ENCODE results near the gene CNGA1. TPM values are rescaled to one million over a fixed set of nuclear protein-coding genes. Genes with fewer than 3 reads are reported as not detected.

The CNGA1 gene
- total RNA-seq, 4 donors from 2014 or later, result 0.34 to 1.8 (median 0.94) TPM; not detected in 1

GRCh38 chr4:47907089-47907646, 109.3 kb downstream of the CNGA1 start:
- TF ChIP-seq CTCF (IDR thresholded peaks at IDR 0.05), result no peak
- TF ChIP-seq POLR2A (IDR thresholded peaks at IDR 0.05), result no peak
- Histone ChIP-seq H3K9me3 (no peaks in the 10 kb centered on the region), H3K27ac (no peak overlapping the region), H3K4me1 (peaks cover 13 to 28% of the 10 kb centered on the region in 2 donors), H3K4me3 (replicated peaks in 1 of 3) (no peak overlapping the region), H3K36me3 (peaks cover 9 to 12% of the 10 kb centered on the region in 2 donors), H3K27me3 (no peaks in the 10 kb centered on the region)
- intact Hi-C loops (cut with DNase I), result no loop called here
- whole genome bisulfite sequencing, 2 donors, result 0 to 38% methylated on average over 1 of the region's 1 CpG
- no peak for DNase-seq

GRCh38 chr4:47899639-47900038, 116.8 kb downstream of the CNGA1 start:
- Histone ChIP-seq H3K27ac (no peak overlapping the region), H3K9me3 (no peaks in the 10 kb centered on the region), H3K36me3 (peaks cover 19 to 42% of the 10 kb centered on the region in 2 donors), H3K4me3 (replicated peaks in 1 of 3) (no peak overlapping the region), H3K4me1 (no peaks in the 10 kb centered on the region), H3K27me3 (no peaks in the 10 kb centered on the region)
- intact Hi-C loops (cut with DNase I), result no loop called here
- TF ChIP-seq POLR2A (IDR thresholded peaks at IDR 0.05), result no peak
- no peak for TF ChIP-seq CTCF (IDR thresholded peaks at IDR 0.05)
- no peak for DNase-seq
- WGBS, 2 donors, result 70 to 76% methylated on average over 1 of the region's 1 CpG

GRCh38 chr4:47891928-47892327, 124.6 kb downstream of the CNGA1 start:
- Histone ChIP-seq H3K27ac (no peak overlapping the region), H3K27me3 (no peaks in the 10 kb centered on the region), H3K4me3 (replicated peaks in 1 of 3) (no peak overlapping the region), H3K4me1 (no peaks in the 10 kb centered on the region), H3K9me3 (no peaks in the 10 kb centered on the region), H3K36me3 (peaks cover 17 to 44% of the 10 kb centered on the region in 2 donors)
- TF ChIP-seq POLR2A (IDR thresholded peaks at IDR 0.05), result no peak
- no peak for TF ChIP-seq CTCF (IDR thresholded peaks at IDR 0.05)
- intact Hi-C loops (cut with DNase I), result no loop called here
- no peak for DNase-seq
- WGBS, 2 donors, result 94 to 100% methylated on average over 1 of the region's 1 CpG

Other genes starting within 250 kb of the CNGA1 start
- gene CORIN, start 178.6 kb downstream of the CNGA1 start, total RNA-seq, result under 1 TPM; 0.11 to 0.96 (median 0.21) TPM
- gene NFXL1, start 102.1 kb downstream of the CNGA1 start, total RNA-seq, result 10 to 100 TPM; 17.3 to 66.4 (median 23.0) TPM
- gene NIPAL1, start 91 bp upstream of the CNGA1 start, total RNA-seq, result 10 to 100 TPM in 1 of 4 donors, 1 to 10 TPM in 3; 3.5 to 10.1 (median 3.7) TPM
- gene TXK, start 117.6 kb upstream of the CNGA1 start, total RNA-seq, result 1 to 10 TPM; 1.8 to 3.6 (median 1.9) TPM